Epithelial cell of esophagus (primary cell): Measurements from ENCODE around the gene FAM50B.

Source experiments
- DNase-seq: peaks from one replicate; pipeline ENCODE4 v3.0.0; 2010; ENCODE audit warnings: low read depth
- H3K4me3 ChIP-seq: 2 replicates; pipeline ENCODE4 v1.5.1; 2011; ENCODE audit warnings: mild to moderate bottlenecking, low read length, control low read depth
- TF ChIP-seq, protein P1 (sequence below): IDR thresholded peaks from 2 replicates; pipeline ENCODE4 v1.5.1; 2011; ENCODE audit warnings: low read depth, mild to moderate bottlenecking, low read length, control low read depth, inconsistent platforms; ENCODE audit not compliant: insufficient read depth; ENCODE audit errors: missing control alignments

FAM50B gene

GRCh38 chr6:3899970-3900439 is 50.8 kb downstream of the FAM50B start:
- TF ChIP-seq, protein P1, sequence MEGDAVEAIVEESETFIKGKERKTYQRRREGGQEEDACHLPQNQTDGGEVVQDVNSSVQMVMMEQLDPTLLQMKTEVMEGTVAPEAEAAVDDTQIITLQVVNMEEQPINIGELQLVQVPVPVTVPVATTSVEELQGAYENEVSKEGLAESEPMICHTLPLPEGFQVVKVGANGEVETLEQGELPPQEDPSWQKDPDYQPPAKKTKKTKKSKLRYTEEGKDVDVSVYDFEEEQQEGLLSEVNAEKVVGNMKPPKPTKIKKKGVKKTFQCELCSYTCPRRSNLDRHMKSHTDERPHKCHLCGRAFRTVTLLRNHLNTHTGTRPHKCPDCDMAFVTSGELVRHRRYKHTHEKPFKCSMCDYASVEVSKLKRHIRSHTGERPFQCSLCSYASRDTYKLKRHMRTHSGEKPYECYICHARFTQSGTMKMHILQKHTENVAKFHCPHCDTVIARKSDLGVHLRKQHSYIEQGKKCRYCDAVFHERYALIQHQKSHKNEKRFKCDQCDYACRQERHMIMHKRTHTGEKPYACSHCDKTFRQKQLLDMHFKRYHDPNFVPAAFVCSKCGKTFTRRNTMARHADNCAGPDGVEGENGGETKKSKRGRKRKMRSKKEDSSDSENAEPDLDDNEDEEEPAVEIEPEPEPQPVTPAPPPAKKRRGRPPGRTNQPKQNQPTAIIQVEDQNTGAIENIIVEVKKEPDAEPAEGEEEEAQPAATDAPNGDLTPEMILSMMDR, result no peak
- peak; percentile 88 for DNase-seq
- H3K4me3 ChIP-seq, result no peak overlapping the region
